NOMO-1 (cell line): ENCODE results near the gene BCAS4.
"Not testable (repeated sequence)": the region's sequence is repeated elsewhere in the genome, so short reads cannot be mapped to it uniquely, and the experiment has no call there.

Source experiments
- DNase-seq, 2 experiments: peaks; one replicate each; lab custom pipeline; 2025; ENCODE audit not compliant: unreplicated experiment in 2 of 2; lab: John Stamatoyannopoulos, UW

BCAS4 gene

GRCh38 chr20:50769551-50770085 lies 25.2 kb upstream of the BCAS4 start:
- not testable (repeated sequence) for DNase-seq

DNA sequence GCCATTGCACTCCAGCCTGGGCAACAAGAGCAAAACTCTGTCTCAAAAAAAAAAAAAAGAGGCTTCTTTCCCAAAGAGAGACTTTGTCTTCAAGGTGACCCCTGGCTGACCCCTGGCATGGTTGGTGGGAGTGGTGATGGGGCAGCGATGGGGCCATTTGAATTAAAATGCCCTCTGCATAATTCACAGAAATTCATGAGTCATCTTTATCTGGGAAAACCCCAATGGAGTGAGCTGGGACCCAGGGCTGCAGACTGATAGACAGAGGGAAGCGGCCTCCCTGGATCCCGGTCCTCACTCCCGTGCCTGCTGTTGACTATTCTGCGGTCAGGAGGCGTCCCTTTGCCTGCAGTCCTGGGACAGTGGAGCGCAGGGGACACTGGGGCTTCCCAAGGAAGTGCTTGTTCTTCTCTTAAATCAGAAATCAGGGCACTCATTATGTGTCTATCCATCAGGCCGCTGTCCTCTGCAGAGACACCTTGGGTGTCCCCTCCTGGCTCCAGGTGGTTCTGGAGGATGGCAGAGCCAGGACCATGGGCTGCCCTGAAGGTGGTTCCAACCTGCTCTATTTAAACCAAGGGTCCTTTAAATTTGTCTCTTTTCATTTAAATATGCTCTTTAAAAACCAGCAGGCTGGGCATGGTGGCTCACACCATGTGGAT lies 23.3 kb upstream of the BCAS4 start:
- not testable (repeated sequence) for DNase-seq

DNA sequence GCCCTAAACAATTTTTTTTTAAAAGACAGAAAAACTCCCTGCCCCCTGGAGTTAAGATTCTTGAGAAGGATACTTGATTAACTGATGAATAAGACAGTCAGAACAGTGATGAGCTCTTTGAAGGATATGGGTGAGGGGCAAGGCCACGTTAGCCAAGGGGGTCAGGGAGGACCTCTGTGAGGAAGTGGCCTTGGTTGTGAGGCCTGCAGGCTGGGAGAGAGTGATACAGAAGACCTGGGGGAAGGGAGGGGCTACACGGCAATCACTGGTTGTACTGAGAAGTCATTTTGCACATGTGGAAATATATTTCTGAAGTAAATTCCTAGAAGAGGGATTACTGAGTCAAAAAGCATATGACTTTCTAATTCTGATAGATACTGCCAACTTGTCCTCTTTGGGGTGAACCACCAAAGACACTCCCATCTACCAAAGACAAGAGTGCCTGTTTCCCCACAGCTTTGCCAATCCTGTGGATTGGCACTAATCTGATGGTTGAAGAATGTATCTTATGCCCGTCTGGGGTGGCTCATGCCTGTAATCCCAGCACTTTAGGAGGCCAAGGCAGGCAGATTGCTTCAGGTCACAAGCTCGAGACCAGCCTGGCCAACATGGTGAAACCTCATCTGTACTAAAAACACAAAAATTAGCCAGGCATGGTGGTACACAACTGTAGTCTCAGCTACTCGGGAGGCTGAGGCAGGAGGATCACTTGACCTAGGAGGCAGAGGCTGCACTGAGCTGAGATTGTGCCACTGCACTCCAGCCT lies 22.3 kb upstream of the BCAS4 start:
- DNase-seq: no peak

GRCh38 chr20:50774515-50774914 lies 20.3 kb upstream of the BCAS4 start:
- DNase-seq: no peak

GRCh38 chr20:50776122-50776817 lies 18.6 kb upstream of the BCAS4 start:
- no peak for DNase-seq

GRCh38 chr20:50777373-50777772 lies 17.5 kb upstream of the BCAS4 start:
- no peak for DNase-seq

DNA sequence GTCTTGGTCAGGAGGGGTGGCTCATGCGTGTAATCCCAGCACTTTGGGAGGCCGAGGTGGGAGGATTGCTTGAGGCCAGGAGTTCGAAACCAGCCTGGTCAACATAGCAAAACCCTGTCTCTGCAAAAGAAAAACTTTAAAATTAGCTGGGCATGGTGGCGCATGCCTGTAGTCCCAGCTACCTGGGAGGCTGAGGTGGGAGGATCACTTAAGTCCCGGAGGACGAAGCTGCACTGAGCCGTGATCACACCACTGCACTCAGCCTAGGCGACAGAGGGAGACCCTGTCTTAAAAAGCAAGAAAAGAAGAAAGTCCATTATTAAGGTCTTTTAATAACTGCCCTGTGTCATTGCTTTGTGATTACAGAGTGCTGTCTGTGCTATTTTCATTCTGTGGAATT lies 15.9 kb upstream of the BCAS4 start:
- DNase-seq: not testable (repeated sequence)

DNA sequence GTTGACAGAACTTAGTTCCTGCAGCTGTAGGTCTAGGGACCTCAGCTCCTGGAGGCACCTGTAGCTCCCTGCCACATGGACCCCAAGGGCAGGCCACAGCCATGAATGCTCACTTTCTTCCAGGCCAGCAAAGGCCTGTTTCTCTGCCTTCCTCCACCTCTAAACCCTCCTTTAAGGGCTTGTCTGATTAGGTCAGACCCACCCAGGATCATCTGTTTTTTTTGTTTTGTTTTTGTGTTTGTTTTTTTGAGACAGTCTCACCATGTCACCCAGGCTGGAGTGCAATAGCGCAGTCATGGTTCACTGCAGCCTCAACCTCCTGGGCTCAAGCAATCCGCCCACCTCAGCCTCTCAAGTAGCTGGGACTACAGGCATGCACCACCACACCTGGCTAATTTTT lies 11.5 kb upstream of the BCAS4 start:
- no peak for DNase-seq

DNA sequence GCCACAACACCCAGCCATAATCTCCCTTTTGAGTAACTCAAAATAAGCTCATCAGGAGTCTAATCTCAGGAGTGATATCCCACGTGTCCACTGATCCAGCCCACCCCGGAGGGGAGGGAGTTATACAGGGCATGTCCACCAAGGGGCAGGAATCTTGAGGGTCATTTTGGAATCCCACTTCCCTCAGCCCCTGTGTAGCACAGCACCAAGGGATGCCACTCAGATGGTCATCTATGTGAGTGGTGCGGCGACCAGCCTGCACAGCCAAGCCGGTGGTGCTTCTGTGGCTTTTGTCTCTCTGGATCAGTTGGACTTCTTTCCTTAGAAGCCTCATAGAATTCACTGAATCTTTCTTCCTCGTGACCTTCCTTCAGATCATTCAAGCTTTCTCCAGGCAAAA lies 11.0 kb upstream of the BCAS4 start:
- no peak for DNase-seq

DNA sequence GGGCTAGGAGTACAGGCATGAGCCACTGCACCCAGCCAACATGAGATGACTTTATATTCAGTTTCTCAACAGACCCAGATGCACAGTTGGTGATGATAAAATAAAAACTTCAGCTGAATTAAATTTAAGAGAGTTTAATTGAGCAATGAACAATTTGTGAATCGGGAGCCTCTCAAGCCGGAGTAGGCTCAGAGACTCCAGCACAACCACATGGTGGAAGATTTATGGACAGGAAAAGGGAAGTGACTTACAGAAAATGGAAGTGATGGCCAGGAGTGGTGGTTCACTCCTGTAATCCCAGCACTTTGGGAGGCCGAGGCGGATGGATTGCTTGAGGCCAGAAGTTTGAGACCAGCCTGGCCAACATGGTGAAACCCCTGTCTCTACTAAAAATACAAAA lies 10.4 kb upstream of the BCAS4 start:
- peak in 1 of 2 experiments; percentile 51 for DNase-seq

DNA sequence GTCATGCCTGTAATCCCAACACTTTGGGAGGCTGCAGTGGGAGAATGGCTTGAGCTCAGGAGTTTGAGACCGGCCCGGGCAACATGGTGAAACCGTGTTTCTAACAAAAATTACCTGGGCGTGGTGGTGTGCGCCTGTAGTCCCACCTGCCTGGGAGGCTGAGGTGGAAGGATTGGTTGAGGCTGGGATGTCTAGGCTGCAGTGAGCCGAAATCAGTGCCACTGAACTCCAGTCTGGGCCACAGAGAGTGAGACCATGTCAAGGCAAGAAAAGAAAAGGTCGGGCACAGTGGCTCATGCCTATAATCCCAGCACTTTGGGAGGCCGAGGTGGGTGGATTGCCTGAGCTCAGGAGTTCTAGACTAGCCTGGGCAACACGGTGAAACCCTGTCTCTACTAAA lies 8.2 kb upstream of the BCAS4 start:
- DNase-seq: no peak

- DNase-seq: no peak
Observed at GRCh38 chr20:50787181-50787580, 7.7 kb upstream of the BCAS4 start.

DNA sequence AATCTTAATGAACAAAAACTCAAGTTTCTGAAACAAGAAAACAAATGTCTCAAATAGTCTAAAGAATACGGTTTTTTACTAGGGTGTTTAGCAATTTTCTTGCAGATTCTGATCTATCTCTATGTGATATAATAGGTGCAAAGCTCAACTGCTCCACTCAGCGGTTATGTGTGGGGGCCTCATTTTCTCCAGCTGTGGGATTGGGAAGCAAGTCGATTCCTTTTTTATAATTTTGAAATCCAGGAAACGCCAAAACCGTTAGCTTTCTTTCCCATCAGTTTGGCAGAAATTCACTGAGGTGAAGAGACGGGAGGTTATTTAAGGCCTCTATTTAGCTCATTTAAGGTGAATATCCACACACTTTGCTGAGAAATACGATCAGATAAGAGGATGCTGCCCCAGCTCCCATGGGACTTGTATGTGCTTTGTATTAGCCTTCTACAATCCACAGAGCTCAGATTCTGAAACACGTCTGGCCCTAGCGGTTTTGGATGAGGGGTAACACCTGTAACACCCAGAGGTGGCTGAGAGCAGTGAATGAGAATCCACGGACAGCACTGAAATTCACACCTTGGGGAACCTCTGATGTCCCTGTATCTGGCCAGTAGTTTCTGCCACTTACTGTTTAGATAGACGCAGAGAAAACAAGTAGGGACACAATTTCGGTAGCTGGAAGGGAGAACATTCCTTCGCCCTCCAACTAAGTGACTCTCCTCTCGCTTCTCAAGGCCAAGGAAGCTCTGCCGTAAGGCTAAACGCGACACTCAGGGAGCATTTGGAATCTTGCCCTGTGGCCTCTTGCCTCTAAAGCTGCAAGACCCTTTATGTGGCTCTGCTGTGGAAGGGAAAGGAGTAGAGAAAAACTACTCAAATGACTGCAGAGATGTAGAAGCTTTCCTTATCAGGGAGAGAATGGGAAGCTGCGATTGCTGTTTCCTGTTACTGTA lies 6.5 kb upstream of the BCAS4 start:
- peak in 1 of 2 experiments; percentile 13 for DNase-seq

DNA sequence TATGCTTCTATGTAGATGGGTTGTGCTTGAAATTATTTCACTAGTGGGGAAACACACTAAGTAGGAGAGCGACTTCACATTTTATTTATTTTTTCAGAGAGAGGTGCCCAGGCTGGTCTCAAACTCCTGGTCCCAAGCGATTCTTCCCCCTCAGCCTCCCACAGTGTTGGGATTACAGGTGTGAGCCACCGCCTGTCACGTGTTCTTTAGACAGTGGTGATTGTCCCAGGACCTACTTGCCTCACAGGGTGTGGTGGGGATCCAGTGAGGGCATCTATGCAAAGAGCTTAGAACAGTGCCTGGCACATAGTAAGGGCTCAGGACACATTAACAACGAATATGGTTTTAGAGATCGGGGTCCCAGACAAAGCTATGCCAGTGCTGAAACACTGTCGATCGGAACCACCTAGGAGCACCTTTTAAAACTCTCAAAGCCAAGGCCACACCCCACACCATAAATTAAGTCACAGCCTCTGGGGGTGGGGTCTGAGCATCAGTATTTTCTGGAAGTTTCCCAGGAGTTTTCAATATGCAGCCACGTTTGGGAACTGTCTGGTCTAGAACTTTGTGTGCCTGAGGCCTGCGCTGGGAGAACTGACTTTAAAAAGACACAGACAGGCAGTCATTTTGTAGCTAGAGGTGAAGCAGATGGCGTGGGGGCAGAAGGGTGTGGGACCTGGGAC lies 4.8 kb upstream of the BCAS4 start:
- DNase-seq: no peak

DNA sequence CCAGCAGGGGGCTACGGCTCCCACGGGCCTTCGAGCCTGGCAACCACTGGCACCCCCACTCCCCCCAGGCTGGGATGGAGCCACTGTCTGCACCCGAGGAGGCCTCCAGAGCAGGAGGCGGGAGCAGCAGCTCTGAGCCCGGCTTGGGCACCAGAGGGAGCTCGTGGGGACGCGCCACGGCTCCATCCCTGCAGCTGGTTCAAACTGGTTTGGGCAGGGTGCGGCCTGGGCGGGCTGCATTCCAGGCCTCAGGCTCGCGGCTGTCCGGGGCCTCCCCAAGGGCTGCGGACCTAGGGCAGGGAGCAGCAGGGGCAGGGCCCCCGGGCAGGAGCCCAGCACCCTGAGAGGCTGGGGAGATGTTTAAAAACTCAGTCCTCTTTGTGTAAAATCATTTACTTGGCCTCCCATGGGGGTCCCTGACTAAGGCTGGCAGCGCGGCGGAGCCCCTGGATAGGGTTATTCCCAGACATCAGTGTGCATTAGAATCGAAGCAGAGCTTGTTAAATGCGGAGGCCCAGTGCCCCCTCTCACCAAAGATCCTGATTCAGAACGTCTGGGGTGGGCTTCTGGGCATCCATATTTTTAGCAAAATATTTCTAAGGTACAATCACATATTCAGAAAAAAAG lies 4.1 kb upstream of the BCAS4 start:
- peak; percentile 53 to 84 for DNase-seq

DNA sequence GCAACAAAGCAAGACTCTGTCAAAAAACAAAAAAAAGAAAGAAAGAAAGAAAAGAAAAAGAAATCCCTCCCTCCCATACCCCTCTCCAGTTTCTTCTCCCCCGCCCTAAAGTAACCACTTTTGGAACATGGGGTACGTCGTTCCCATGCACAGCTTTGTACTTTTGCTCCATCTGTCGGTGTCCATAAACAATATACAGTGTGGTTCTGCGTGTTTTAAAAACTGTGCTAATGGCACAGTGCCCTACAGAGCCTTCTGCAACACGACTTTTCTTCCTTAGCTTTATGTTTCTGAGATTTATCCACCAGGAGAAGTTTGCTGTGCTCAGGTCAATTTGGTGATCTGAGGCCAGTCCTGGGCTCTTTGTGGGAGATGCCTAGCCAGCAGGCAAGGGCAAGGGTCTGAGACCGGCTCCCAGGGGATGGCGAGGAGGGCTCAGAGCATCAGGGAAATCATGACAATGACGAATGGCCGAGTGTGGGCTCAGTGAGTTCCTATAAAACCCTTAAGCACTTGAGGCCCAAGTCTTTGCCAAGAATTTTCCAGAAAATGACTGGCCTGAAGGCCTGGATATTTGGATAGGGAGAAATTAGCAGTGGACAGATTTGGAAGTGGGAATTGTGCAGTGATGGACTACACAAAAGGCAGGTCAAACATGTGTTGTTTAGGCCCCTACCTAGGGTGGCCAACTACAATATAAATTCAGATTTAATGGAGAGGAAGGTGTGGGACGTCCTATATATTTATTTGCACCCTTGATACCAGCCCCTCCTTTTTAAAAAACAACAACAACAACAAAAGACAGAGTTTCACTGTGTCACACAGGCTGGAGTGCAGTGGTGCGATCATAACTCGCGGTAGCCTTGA lies 1.9 kb upstream of the BCAS4 start:
- DNase-seq: no peak

GRCh38 chr20:50793575-50794016 lies 1.3 kb upstream of the BCAS4 start:
- peak in 1 of 2 experiments; percentile 10 for DNase-seq

DNA sequence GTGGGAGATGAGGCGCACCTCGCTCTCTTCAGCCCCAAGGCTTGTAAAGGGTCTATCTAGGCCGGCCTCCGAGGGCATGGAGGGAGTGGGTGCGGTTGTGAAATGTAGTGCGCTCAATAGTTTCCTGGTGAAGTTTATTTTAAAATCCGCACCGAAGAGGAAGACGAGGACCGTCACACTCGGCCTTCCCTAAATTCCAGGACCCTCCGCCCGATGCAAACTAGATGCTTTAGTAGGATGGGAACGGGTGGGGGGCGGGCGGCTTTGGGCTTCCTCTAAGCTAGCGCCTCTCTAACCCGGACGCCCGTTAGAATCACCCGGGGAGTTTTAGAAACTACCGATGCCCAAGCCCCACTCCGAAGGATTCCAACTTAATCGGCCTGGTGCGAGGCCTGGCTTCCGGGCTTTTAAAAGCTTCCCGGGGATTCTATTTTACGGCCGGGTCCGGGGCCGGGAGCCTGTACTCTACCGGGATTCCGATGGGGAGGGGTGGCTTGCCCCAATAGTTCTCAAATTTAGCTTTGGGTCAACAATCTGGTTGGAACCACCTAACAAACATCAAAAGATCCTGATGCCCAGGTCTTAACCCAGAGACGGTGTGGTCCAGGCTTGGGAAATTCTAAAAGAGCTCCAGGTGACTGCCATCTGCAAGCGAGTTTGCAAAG lies 548 bp upstream of the BCAS4 start:
- DNase-seq: no peak
